Activated CD4-positive, alpha-beta T cell treated with anti-CD3 and anti-CD28 coated beads, Interleukin-2, amount 50 U/mL, for 24 hours (primary cell): ENCODE measurements around the gene KDM2B.

ENCODE experiments used
- DNase-seq, 2 donors: peaks; one replicate each; pipeline ENCODE4 v3.0.0-alpha.2; 2020; ENCODE audit warnings: low read depth in 1 of 2, low spot score in 1 of 2

The KDM2B gene

GRCh38 chr12:121465921-121466793, 114.7 kb downstream of the KDM2B start:
- peak in 1 of 2 donors; percentile 18 for DNase-seq

GRCh38 chr12:121464331-121464730, 116.5 kb downstream of the KDM2B start:
- no peak for DNase-seq

- no peak for DNase-seq
Observed at GRCh38 chr12:121461048-121461447, 119.8 kb downstream of the KDM2B start.

GRCh38 chr12:121456551-121456950, 124.3 kb downstream of the KDM2B start:
- no peak for DNase-seq

- DNase-seq, result no peak
Observed at GRCh38 chr12:121455766-121456420, 124.9 kb downstream of the KDM2B start.

- DNase-seq, result no peak
Observed at GRCh38 chr12:121454921-121455320, 125.9 kb downstream of the KDM2B start.

GRCh38 chr12:121453629-121454028, 127.2 kb downstream of the KDM2B start:
- DNase-seq, result no peak

- DNase-seq, result no peak
Observed at GRCh38 chr12:121452985-121453360, 127.8 kb downstream of the KDM2B start.

- no peak for DNase-seq
Observed at GRCh38 chr12:121452340-121452984, 128.4 kb downstream of the KDM2B start.

- DNase-seq, result no peak
Observed at GRCh38 chr12:121451961-121452339, 128.9 kb downstream of the KDM2B start.

GRCh38 chr12:121448771-121449315, 132.0 kb downstream of the KDM2B start:
- DNase-seq, result no peak

- DNase-seq, result no peak
Observed at GRCh38 chr12:121446750-121447149, 134.1 kb downstream of the KDM2B start.

GRCh38 chr12:121444842-121445202, 136.0 kb downstream of the KDM2B start:
- no peak for DNase-seq

- no peak for DNase-seq
Observed at GRCh38 chr12:121443911-121444841, 136.6 kb downstream of the KDM2B start.

GRCh38 chr12:121443193-121443870, 137.5 kb downstream of the KDM2B start:
- DNase-seq, result peak; percentile 41 to 52

GRCh38 chr12:121442028-121442948, 138.5 kb downstream of the KDM2B start:
- DNase-seq, result no peak

- no peak for DNase-seq
Observed at GRCh38 chr12:121441555-121441954, 139.3 kb downstream of the KDM2B start.

- no peak for DNase-seq
Observed at GRCh38 chr12:121440768-121441167, 140.1 kb downstream of the KDM2B start.

- no peak for DNase-seq
Observed at GRCh38 chr12:121439715-121440114, 141.1 kb downstream of the KDM2B start.
